OCI-LY1 (cell line): ENCODE results near the gene LAMC1.

Experiments
- EZH2 ChIP-seq: fragments of 200-600 bp; sonication (generic), shearing (Covaris generic); IDR thresholded peaks from 2 replicates; pipeline ENCODE4 v1.8.0; 2017; ENCODE audit warnings: borderline replicate concordance, mixed run types, mild to moderate bottlenecking, antibody characterized with exemption, low read length, moderate library complexity, mixed read lengths
- TF ChIP-seq, protein P1 (sequence below): fragments of 200-600 bp; sonication (generic), shearing (Covaris generic); IDR thresholded peaks from 2 replicates; pipeline ENCODE4 v1.5.1; 2017; ENCODE audit warnings: mild to moderate bottlenecking, antibody characterized with exemption, low read length, moderate library complexity, mixed read lengths

DNA sequence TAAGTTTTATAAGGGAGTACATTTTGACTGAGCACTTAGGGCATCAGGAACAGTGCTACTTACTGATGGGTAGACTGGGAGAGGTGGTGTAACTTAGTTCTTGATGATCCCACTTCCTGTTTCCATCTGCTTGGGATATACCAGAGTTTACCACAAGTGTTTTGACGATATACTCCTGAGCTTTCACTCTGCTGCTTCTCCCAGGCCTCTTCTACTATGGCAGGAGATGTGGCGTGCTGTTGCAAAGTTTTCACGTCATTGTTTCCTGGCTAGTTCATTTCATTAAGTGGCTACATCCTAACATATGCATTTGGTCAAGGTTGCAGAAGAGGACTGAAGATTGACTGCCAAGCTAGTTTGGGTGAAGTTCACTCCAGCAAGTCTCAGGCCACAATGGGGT is 121.5 kb downstream of the LAMC1 start:
- TF ChIP-seq, protein P1, sequence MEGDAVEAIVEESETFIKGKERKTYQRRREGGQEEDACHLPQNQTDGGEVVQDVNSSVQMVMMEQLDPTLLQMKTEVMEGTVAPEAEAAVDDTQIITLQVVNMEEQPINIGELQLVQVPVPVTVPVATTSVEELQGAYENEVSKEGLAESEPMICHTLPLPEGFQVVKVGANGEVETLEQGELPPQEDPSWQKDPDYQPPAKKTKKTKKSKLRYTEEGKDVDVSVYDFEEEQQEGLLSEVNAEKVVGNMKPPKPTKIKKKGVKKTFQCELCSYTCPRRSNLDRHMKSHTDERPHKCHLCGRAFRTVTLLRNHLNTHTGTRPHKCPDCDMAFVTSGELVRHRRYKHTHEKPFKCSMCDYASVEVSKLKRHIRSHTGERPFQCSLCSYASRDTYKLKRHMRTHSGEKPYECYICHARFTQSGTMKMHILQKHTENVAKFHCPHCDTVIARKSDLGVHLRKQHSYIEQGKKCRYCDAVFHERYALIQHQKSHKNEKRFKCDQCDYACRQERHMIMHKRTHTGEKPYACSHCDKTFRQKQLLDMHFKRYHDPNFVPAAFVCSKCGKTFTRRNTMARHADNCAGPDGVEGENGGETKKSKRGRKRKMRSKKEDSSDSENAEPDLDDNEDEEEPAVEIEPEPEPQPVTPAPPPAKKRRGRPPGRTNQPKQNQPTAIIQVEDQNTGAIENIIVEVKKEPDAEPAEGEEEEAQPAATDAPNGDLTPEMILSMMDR: no peak
- no peak for TF ChIP-seq EZH2
